SK-N-SH (cell line): ENCODE measurements around the gene ZNF606. TPM values are rescaled to one million over a fixed set of nuclear protein-coding genes. Genes with fewer than 3 reads are reported as not detected.

Experiments
- CTCF ChIA-PET: fragments of 300-600, 350-600 bp; formaldehyde crosslinking; extraction: SDS; loops from one replicate; lab custom pipeline; 2021; lab: Yijun Ruan, JAX
- POLR2A ChIA-PET: fragments of 350-600 bp; sonication (Branson Sonifier 250); formaldehyde crosslinking; extraction: SDS; loops from one replicate; lab custom pipeline; 2020; ENCODE audit warnings: antibody characterized with exemption, inconsistent platforms; lab: Yijun Ruan, JAX
- DNase-seq: peaks from one replicate; pipeline ENCODE4 v3.0.0; 2012
- H2AFZ ChIP-seq: fragments of 200-600 bp; sonication (generic); 2 replicates; pipeline ENCODE4 v1.8.1; 2016; ENCODE audit warnings: antibody characterized with exemption, mild to moderate bottlenecking, low read depth
- H3F3A ChIP-seq: fragments of 200-600 bp; sonication (generic); replicated peaks from 2 replicates; pipeline ENCODE3; 2016; ENCODE audit warnings: antibody characterized with exemption, mild to moderate bottlenecking; ENCODE audit not compliant: insufficient read depth
- H3K27ac ChIP-seq, 2 experiments: fragments of 200-500 bp in 1 of 2; fragments of 200-600 bp in 1 of 2; sonication (Bioruptor generic) in 1 of 2; sonication (generic), shearing (Covaris generic) in 1 of 2; 2 replicates each; pipeline versions ENCODE4 v1.5.1 to v1.6.1; 2014 to 2016; ENCODE audit warnings: low read depth in 2 of 2, inconsistent platforms in 1 of 2, low read length in 1 of 2, mild to moderate bottlenecking in 1 of 2, mixed read lengths in 1 of 2
- H3K27me3 ChIP-seq: fragments of 200-600 bp; sonication (generic), shearing (Covaris generic); 2 replicates; pipeline ENCODE4 v1.6.1; 2016; ENCODE audit warnings: mixed run types; ENCODE audit not compliant: insufficient read depth
- H3K36me3 ChIP-seq, 2 experiments: fragments of 200-500 bp in 1 of 2; fragments of 200-600 bp in 1 of 2; sonication (Bioruptor generic) in 1 of 2; sonication (generic) in 1 of 2; replicated peaks in 1 of 2; 2 replicates each; pipeline versions ENCODE3 to v1.5.1; 2014 to 2016; ENCODE audit warnings: low read length in 1 of 2, mild to moderate bottlenecking in 1 of 2; ENCODE audit not compliant: insufficient read depth in 2 of 2, control insufficient read depth in 1 of 2
- H3K4me1 ChIP-seq, 2 experiments: fragments of 200-500 bp in 1 of 2; fragments of 200-600 bp in 1 of 2; sonication (Bioruptor generic) in 1 of 2; sonication (generic), shearing (Covaris generic) in 1 of 2; 2 replicates each; pipeline versions ENCODE4 v1.5.1 to v1.6.1; 2014 to 2016; ENCODE audit warnings: low read depth in 1 of 2, low read length in 1 of 2, mixed run types in 1 of 2; ENCODE audit not compliant: insufficient read depth in 2 of 2, control insufficient read depth in 1 of 2
- H3K4me2 ChIP-seq: fragments of 200-600 bp; sonication (generic), shearing (Covaris generic); 2 replicates; pipeline ENCODE4 v1.6.1; 2017; ENCODE audit warnings: mixed run types
- H3K4me3 ChIP-seq, 2 experiments: fragments of 200-500 bp in 1 of 2; fragments of 200-600 bp in 1 of 2; sonication (Bioruptor generic) in 1 of 2; sonication (generic), shearing (Covaris generic) in 1 of 2; 2 replicates each; pipeline versions ENCODE4 v1.5.1 to v1.8.1; 2014 to 2016; ENCODE audit warnings: low read depth in 2 of 2, inconsistent platforms in 1 of 2, low read length in 1 of 2, mild to moderate bottlenecking in 1 of 2, mixed read lengths in 1 of 2, moderate library complexity in 1 of 2
- H3K79me2 ChIP-seq: fragments of 200-600 bp; sonication (generic); 2 replicates; pipeline ENCODE4 v1.8.1; 2017; ENCODE audit warnings: mild to moderate bottlenecking; ENCODE audit not compliant: insufficient read depth
- H3K9ac ChIP-seq: fragments of 200-600 bp; sonication (generic); 2 replicates; pipeline ENCODE4 v1.6.1; 2017; ENCODE audit warnings: mixed run types
- H3K9me2 ChIP-seq: fragments of 200-600 bp; sonication (generic); 2 replicates; pipeline ENCODE4 v1.6.1; 2017; ENCODE audit warnings: mixed run types
- H3K9me3 ChIP-seq: fragments of 200-600 bp; sonication (generic); 2 replicates; pipeline ENCODE4 v1.6.1; 2017; ENCODE audit warnings: mixed run types, mild to moderate bottlenecking, moderate library complexity
- H4K20me1 ChIP-seq: fragments of 200-600 bp; sonication (generic); 2 replicates; pipeline ENCODE4 v1.6.1; 2017; ENCODE audit warnings: mild to moderate bottlenecking, mixed run types; ENCODE audit not compliant: insufficient read depth
- CHD2 ChIP-seq: fragments of 150-350 bp; IDR thresholded peaks from 2 replicates; pipeline ENCODE4 v1.6.1; 2018; ENCODE audit warnings: low read length; ENCODE audit not compliant: partially characterized antibody
- EZH2phosphoT487 ChIP-seq: fragments of 200-600 bp; sonication (generic); IDR thresholded peaks from 2 replicates; pipeline ENCODE4 v1.6.1; 2017; ENCODE audit warnings: low read depth, mixed run types, mild to moderate bottlenecking, antibody characterized with exemption, moderate library complexity, borderline replicate concordance
- FOSL2 ChIP-seq: IDR thresholded peaks from 2 replicates; pipeline ENCODE4 v1.4.0; 2012; ENCODE audit warnings: low read depth, mild to moderate bottlenecking, moderate library complexity, borderline replicate concordance
- FOXJ3 ChIP-seq: sonication (generic); formaldehyde crosslinking; IDR thresholded peaks from 2 replicates; pipeline ENCODE4 v1.5.1; 2020; ENCODE audit warnings: mild to moderate bottlenecking, missing genetic modification reagents
- FOXM1 ChIP-seq: IDR thresholded peaks from 2 replicates; pipeline ENCODE4 v1.4.0; 2012; ENCODE audit warnings: low read depth, mild to moderate bottlenecking
- MXI1 ChIP-seq: IDR thresholded peaks from 2 replicates; pipeline ENCODE4 v1.6.1; 2012; ENCODE audit warnings: mild to moderate bottlenecking, low read depth, low read length, improper control_type of control experiment
- NFIC ChIP-seq: IDR thresholded peaks from 2 replicates; pipeline ENCODE4 v1.4.0; 2012; ENCODE audit warnings: borderline replicate concordance
- NRF1 ChIP-seq: IDR thresholded peaks from 2 replicates; pipeline ENCODE4 v1.6.1; 2012; ENCODE audit warnings: low read depth, mild to moderate bottlenecking, low read length
- POLR2AphosphoS5 ChIP-seq: IDR thresholded peaks from 2 replicates; pipeline ENCODE4 v1.6.1; 2012; ENCODE audit warnings: low read depth, low read length
- RFX5 ChIP-seq: IDR thresholded peaks from 2 replicates; pipeline ENCODE4 v1.6.1; 2012; ENCODE audit warnings: mild to moderate bottlenecking, improper control_type of control experiment, low read length
- TAF1 ChIP-seq: IDR thresholded peaks from 2 replicates; pipeline ENCODE4 v1.6.1; 2012; ENCODE audit warnings: low read depth, mild to moderate bottlenecking, low read length, moderate library complexity, borderline replicate concordance
- TEAD4 ChIP-seq: IDR thresholded peaks from 2 replicates; pipeline ENCODE4 v1.4.0; 2012; ENCODE audit warnings: mild to moderate bottlenecking, borderline replicate concordance; ENCODE audit not compliant: insufficient read depth
- WGBS: methylation state at CpG from one replicate; pipeline ENCODE4 v1.1.6; 2017; ENCODE audit warnings: low lambda C conversion rate; 5-methylcytosine and 5-hydroxymethylcytosine counted together
- polyA plus RNA-seq, 3 experiments: library from polyadenylated mRNA; depleted of rRNA; stranded (reverse); fragments of >200 nt; gene quantifications; 2 replicates each; pipeline ENCODE4 v1.2.3, GENCODE V29; 2012
- TF ChIP-seq, protein P1 (sequence below): IDR thresholded peaks from 2 replicates; pipeline ENCODE4 v1.4.0; 2012; ENCODE audit warnings: low read depth, borderline replicate concordance
- TF ChIP-seq, protein P2 (sequence below): IDR thresholded peaks from 2 replicates; pipeline ENCODE4 v1.4.0; 2012; ENCODE audit warnings: low read depth, borderline replicate concordance
- TF ChIP-seq, protein P3 (sequence below): IDR thresholded peaks from 2 replicates; pipeline ENCODE4; 2012
- TF ChIP-seq, protein P4 (sequence below): fragments of 150-350 bp; IDR thresholded peaks from 2 replicates; pipeline ENCODE4 v1.6.1; 2017; ENCODE audit warnings: antibody characterized with exemption, low read length, low read depth, borderline replicate concordance
- TF ChIP-seq, protein P5 (sequence below): fragments of 200-600 bp; sonication (generic); IDR thresholded peaks from 2 replicates; pipeline ENCODE4 v1.6.1; 2017; ENCODE audit warnings: antibody characterized with exemption, mild to moderate bottlenecking, moderate library complexity

ZNF606 gene
- polyA plus RNA-seq, 1 of the 3 experiments (the other 2 are of a cell fraction) = 2.9 TPM

DNA sequence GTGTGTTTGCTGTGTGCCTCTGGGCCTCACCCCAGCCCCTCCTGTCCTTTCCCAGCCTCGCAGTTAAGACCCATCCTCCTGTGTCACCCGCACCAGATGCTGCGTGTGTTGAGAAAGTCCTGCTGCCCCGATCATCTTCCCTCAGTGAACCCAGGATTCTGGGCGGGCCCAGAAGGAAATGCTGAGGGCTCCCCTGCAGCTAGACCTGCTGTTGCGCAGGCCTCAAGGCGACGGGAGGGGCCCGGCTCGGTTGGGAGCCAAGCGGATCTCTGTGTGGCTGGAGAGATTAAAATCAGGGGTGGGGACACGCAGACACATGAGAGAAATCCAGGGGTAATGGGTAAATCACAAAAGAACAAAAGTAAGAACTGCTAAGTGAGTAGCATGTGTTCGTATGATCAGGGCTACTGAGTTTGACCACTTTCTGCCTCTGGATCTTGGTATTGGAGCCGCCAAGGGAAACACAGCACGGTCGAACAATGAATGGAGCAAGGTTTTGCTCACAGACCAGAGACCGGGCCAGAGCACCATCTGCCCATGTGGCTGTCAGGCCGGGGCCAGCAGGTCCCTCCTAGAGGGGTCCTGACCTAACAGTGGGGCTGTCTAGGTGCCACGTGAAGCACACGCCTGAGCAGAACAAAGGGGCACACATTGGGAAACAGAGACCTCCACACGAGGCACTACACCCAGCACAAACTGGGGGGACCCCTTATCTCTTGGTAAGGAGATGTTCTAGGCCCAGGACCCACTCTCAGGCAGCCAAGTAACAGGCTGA lies 38.3 kb upstream of the ZNF606 start:
- no peaks in the 10 kb centered on the region for H3K4me1 ChIP-seq
- no peak overlapping the region for H2AFZ ChIP-seq
- H4K20me1 ChIP-seq = no peaks in the 10 kb centered on the region
- ChIA-PET POLR2A (no interaction called here), CTCF (no interaction called here)
- no peaks in the 10 kb centered on the region for H3K36me3 ChIP-seq
- no peak overlapping the region for H3K9ac ChIP-seq
- H3K9me3 ChIP-seq = no peaks in the 10 kb centered on the region
- H3K79me2 ChIP-seq = no peaks in the 10 kb centered on the region
- no peak for TF ChIP-seq FOXM1
- TF ChIP-seq, protein P1, sequence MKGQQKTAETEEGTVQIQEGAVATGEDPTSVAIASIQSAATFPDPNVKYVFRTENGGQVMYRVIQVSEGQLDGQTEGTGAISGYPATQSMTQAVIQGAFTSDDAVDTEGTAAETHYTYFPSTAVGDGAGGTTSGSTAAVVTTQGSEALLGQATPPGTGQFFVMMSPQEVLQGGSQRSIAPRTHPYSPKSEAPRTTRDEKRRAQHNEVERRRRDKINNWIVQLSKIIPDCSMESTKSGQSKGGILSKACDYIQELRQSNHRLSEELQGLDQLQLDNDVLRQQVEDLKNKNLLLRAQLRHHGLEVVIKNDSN = no peak
- H3K9me2 ChIP-seq = no peaks in the 10 kb centered on the region
- no peak overlapping the region for H3K27ac ChIP-seq
- H3K4me3 ChIP-seq = no peak overlapping the region
- H3K27me3 ChIP-seq = no peaks in the 10 kb centered on the region
- DNase-seq = no peak
- no peak overlapping the region for H3K4me2 ChIP-seq
- no peaks in the 10 kb centered on the region for H3F3A ChIP-seq
- 44% methylated on average over 19 of the region's 21 CpGs for WGBS

DNA sequence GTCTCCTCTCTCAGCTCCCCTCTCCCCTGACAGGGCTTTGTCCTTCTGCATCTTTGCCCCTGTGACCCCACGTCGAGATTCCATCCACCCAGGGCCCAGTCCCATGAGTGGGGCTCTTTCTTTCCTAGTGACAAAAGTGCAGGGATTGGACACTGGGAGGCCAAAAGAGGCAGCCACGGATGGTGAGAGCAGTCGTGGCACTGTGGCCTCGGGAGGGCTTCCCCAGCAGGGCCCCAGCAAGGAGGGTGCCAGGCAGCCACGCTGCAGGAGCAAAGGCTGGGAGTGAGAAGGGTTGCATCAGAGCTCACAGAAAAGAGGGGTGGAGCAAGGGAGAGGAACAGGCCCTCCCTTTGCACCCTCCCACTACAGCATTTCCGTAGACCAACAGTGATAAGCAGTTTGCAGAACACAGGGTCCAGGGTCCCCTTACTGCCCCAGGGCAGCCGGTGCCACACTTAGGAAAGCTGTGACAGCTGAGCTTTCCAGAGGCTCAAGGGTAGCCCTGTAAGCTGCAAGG lies 36.1 kb upstream of the ZNF606 start:
- no peaks in the 10 kb centered on the region for H3K4me1 ChIP-seq
- no peak for DNase-seq
- CTCF ChIA-PET = no interaction called here

More for the DNA sequence above, 36.1 kb upstream of the ZNF606 start:
- POLR2A ChIA-PET = no interaction called here
- Histone ChIP-seq H3K27ac (no peak overlapping the region), H3K9me3 (no peaks in the 10 kb centered on the region), H3K79me2 (no peaks in the 10 kb centered on the region), H3K36me3 (no peaks in the 10 kb centered on the region), H3K4me3 (no peak overlapping the region), H4K20me1 (no peaks in the 10 kb centered on the region), H2AFZ (no peak overlapping the region), H3F3A (no peaks in the 10 kb centered on the region), H3K4me2 (no peak overlapping the region), H3K9ac (no peak overlapping the region), H3K9me2 (no peaks in the 10 kb centered on the region), H3K27me3 (no peaks in the 10 kb centered on the region)
- TF ChIP-seq CHD2 = no peak
- TF ChIP-seq NRF1 = no peak
- TF ChIP-seq, protein P2, sequence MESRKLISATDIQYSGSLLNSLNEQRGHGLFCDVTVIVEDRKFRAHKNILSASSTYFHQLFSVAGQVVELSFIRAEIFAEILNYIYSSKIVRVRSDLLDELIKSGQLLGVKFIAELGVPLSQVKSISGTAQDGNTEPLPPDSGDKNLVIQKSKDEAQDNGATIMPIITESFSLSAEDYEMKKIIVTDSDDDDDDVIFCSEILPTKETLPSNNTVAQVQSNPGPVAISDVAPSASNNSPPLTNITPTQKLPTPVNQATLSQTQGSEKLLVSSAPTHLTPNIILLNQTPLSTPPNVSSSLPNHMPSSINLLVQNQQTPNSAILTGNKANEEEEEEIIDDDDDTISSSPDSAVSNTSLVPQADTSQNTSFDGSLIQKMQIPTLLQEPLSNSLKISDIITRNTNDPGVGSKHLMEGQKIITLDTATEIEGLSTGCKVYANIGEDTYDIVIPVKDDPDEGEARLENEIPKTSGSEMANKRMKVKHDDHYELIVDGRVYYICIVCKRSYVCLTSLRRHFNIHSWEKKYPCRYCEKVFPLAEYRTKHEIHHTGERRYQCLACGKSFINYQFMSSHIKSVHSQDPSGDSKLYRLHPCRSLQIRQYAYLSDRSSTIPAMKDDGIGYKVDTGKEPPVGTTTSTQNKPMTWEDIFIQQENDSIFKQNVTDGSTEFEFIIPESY = no peak
- no peak for TF ChIP-seq EZH2phosphoT487
- no peak for TF ChIP-seq TAF1
- no peak for TF ChIP-seq MXI1
- TF ChIP-seq TEAD4 = no peak
- TF ChIP-seq, protein P3, sequence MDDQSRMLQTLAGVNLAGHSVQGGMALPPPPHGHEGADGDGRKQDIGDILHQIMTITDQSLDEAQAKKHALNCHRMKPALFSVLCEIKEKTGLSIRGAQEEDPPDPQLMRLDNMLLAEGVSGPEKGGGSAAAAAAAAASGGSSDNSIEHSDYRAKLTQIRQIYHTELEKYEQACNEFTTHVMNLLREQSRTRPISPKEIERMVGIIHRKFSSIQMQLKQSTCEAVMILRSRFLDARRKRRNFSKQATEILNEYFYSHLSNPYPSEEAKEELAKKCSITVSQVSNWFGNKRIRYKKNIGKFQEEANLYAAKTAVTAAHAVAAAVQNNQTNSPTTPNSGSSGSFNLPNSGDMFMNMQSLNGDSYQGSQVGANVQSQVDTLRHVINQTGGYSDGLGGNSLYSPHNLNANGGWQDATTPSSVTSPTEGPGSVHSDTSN = no peak
- TF ChIP-seq, protein P4, sequence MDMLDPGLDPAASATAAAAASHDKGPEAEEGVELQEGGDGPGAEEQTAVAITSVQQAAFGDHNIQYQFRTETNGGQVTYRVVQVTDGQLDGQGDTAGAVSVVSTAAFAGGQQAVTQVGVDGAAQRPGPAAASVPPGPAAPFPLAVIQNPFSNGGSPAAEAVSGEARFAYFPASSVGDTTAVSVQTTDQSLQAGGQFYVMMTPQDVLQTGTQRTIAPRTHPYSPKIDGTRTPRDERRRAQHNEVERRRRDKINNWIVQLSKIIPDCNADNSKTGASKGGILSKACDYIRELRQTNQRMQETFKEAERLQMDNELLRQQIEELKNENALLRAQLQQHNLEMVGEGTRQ = no peak
- TF ChIP-seq RFX5 = no peak
- TF ChIP-seq FOSL2 = no peak
- TF ChIP-seq, protein P5, sequence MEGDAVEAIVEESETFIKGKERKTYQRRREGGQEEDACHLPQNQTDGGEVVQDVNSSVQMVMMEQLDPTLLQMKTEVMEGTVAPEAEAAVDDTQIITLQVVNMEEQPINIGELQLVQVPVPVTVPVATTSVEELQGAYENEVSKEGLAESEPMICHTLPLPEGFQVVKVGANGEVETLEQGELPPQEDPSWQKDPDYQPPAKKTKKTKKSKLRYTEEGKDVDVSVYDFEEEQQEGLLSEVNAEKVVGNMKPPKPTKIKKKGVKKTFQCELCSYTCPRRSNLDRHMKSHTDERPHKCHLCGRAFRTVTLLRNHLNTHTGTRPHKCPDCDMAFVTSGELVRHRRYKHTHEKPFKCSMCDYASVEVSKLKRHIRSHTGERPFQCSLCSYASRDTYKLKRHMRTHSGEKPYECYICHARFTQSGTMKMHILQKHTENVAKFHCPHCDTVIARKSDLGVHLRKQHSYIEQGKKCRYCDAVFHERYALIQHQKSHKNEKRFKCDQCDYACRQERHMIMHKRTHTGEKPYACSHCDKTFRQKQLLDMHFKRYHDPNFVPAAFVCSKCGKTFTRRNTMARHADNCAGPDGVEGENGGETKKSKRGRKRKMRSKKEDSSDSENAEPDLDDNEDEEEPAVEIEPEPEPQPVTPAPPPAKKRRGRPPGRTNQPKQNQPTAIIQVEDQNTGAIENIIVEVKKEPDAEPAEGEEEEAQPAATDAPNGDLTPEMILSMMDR = no peak
- no peak for TF ChIP-seq FOXJ3 (CRISPR knock-in tag)
- TF ChIP-seq NFIC = no peak
- TF ChIP-seq POLR2AphosphoS5 = no peak
- 9% methylated on average over 8 of the region's 8 CpGs for WGBS
